ENCODE results near the gene STK25. TPM values are rescaled to one million over a fixed set of nuclear protein-coding genes. Genes with fewer than 3 reads are reported as not detected.

STK25 gene
- total and polyA plus RNA-seq, 2 experiments from 2014 or later: 125 to 304 TPM

DNA sequence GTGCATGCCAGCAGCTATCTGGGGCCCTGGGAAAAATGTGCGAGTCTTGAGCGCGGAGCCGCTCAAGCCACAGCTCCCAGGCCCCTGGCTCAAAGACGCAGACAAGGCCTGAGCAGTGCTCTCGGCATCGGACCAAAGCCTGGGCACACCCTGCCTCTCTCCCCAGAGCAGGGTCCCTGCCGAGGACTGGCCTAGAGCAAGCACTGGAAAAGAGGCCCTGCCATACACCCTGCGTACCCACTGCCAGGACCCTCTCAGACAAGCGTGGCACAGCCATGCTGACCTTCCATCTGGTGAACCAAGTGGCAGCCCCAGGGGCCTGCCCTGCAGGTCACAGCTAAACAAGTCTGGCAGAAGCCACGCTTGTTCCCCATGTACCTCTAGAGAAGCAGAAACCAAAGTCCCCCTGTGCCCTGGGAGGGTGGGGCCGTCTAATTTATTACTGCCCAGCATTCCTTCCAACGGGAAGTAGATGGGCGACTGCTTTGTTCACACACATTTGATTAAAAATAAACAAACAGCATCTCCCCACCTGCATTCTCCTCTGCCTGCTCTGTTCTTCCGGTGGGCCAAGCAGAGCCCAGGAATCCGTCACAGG, 14.0 kb downstream of the STK25 start:
- Histone ChIP-seq H3K4me1 (ENCODE audit: insufficient read depth) (no peaks in the 10 kb centered on the region), H3K27ac (ENCODE audit: low read depth) (no peak overlapping the region), H3K9me2 (ENCODE audit: insufficient read depth) (no peaks in the 10 kb centered on the region), H3F3A (replicated peaks; ENCODE audit: low read depth) (no peaks in the 10 kb centered on the region; the same call in 1 of the 2 replicates), H3K79me2 (replicated peaks; ENCODE audit: insufficient read depth) (no peaks in the 10 kb centered on the region), H4K20me1 (replicated peaks; ENCODE audit: insufficient read depth) (no peaks in the 10 kb centered on the region), H3K4me2 (no peak overlapping the region), H3K4me3 (no peak overlapping the region), H2AFZ (no peak overlapping the region), H3K36me3 (ENCODE audit: insufficient read depth) (no peaks in the 10 kb centered on the region), H3K27me3 (ENCODE audit: insufficient read depth) (no peaks in the 10 kb centered on the region)
- Mint-ChIP-seq H3K4me3 (no peak overlapping the region), H3K4me1 (peaks cover 4% of the 10 kb centered on the region; the same call in 1 of the 3 replicates), H3K36me3 (ENCODE audit: low read depth) (peaks cover 28% of the 10 kb centered on the region), H3K27ac (no peak overlapping the region), H3K27me3 (ENCODE audit: insufficient read depth, low read depth, poor library complexity) (peaks cover 17% of the 10 kb centered on the region), H3K9me3 (no peaks in the 10 kb centered on the region; the same call in 2 of the 3 replicates)
- no peak for TF ChIP-seq POLR2AphosphoS5 (IDR thresholded peaks at IDR 0.05; ENCODE audit: low read depth)
- TF ChIP-seq NANOG (IDR thresholded peaks at IDR 0.05; ENCODE audit: borderline replicate concordance): no peak
- no peak for TF ChIP-seq EZH2phosphoT487 (IDR thresholded peaks at IDR 0.05; ENCODE audit: unreplicated experiment)
- TF ChIP-seq ZNF462 (CRISPR knock-in tag; IDR thresholded peaks at IDR 0.05): no peak
- no peak for TF ChIP-seq EZH2 (IDR thresholded peaks at IDR 0.05; ENCODE audit: low read depth, unreplicated experiment)
- DNase-seq (ENCODE audit: low spot score): no peak
- ATAC-seq: no peak

DNA sequence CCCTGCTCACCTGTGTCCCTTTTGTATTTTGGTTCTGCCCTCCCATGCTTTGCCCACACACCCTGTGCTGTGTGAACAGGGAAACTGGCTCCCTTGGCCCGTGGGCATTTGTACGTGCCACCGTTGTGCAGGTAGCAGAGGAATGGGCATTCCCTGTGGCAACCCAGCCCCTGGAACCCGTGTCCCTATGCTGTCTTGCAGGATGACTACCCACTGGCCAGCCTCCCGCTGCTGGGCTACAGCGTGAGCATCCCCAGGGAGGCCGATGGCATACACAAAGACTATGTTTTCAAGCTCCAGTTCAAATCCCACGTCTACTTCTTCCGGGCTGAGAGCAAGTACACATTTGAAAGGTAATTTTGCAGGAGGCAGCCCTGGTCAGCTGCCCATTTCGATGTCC, 15.3 kb downstream of the STK25 start:
- H3K36me3 ChIP-seq (ENCODE audit: insufficient read depth): no peaks in the 10 kb centered on the region
- no peaks in the 10 kb centered on the region; the same call in 1 of the 2 replicates for H3F3A ChIP-seq (replicated peaks; ENCODE audit: low read depth)
- H3K79me2 ChIP-seq (replicated peaks; ENCODE audit: insufficient read depth): no peaks in the 10 kb centered on the region
- no peak overlapping the region for H3K27ac ChIP-seq (ENCODE audit: low read depth)
- Mint-ChIP-seq H3K9me3 (no peaks in the 10 kb centered on the region; the same call in 2 of the 3 replicates), H3K27ac (no peak overlapping the region), H3K36me3 (ENCODE audit: low read depth) (peaks cover 28% of the 10 kb centered on the region), H3K27me3 (ENCODE audit: insufficient read depth, low read depth, poor library complexity) (peaks cover 17% of the 10 kb centered on the region), H3K4me3 (no peak overlapping the region), H3K4me1 (peaks cover 4% of the 10 kb centered on the region; the same call in 1 of the 3 replicates)
- H2AFZ ChIP-seq: no peak overlapping the region
- no peaks in the 10 kb centered on the region for H3K27me3 ChIP-seq (ENCODE audit: insufficient read depth)
- no peak overlapping the region for H3K4me3 ChIP-seq
- H3K4me1 ChIP-seq (ENCODE audit: insufficient read depth): no peaks in the 10 kb centered on the region
- no peak overlapping the region for H3K4me2 ChIP-seq
- ATAC-seq (no peak), DNase-seq (ENCODE audit: low spot score) (no peak)
- no peaks in the 10 kb centered on the region for H3K9me2 ChIP-seq (ENCODE audit: insufficient read depth)
- no peaks in the 10 kb centered on the region for H4K20me1 ChIP-seq (replicated peaks; ENCODE audit: insufficient read depth)
- no peak for TF ChIP-seq ZNF462 (CRISPR knock-in tag; IDR thresholded peaks at IDR 0.05)
- no peak for TF ChIP-seq CREB1 (CRISPR knock-in tag; IDR thresholded peaks at IDR 0.05; ENCODE audit: low read depth)
